HepG2 (cell line): ENCODE measurements around the gene SMIM41. TPM values are rescaled to one million over a fixed set of nuclear protein-coding genes. Genes with fewer than 3 reads are reported as not detected.

ENCODE experiments used
- CAMTA2 ChIP-seq: sonication (generic); formaldehyde crosslinking; IDR thresholded peaks from 2 replicates; pipeline ENCODE4 v1.4.0; 2020; ENCODE audit warnings: mild to moderate bottlenecking, missing genetic modification reagents, borderline replicate concordance
- HNF1B ChIP-seq: sonication (generic); formaldehyde crosslinking; IDR thresholded peaks from 2 replicates; pipeline ENCODE4 v1.5.1; 2020; ENCODE audit warnings: mild to moderate bottlenecking, moderate library complexity, missing genetic modification reagents
- MEIS1 ChIP-seq: sonication (generic); formaldehyde crosslinking; IDR thresholded peaks from 2 replicates; pipeline ENCODE4 v1.9.0; 2021; ENCODE audit warnings: mild to moderate bottlenecking, missing genetic modification reagents, moderate library complexity, borderline replicate concordance
- PLSCR1 ChIP-seq: sonication (generic); formaldehyde crosslinking; IDR thresholded peaks from 2 replicates; pipeline ENCODE4 v1.5.0; 2020; ENCODE audit warnings: missing genetic modification reagents, mild to moderate bottlenecking, borderline replicate concordance
- TFAP4 ChIP-seq: sonication (generic); IDR thresholded peaks from 2 replicates; pipeline ENCODE4 v1.6.1; 2016; ENCODE audit warnings: low read depth, borderline replicate concordance
- ZFY ChIP-seq: sonication (generic); formaldehyde crosslinking; IDR thresholded peaks from 2 replicates; pipeline ENCODE4 v1.4.0; 2020; ENCODE audit warnings: missing genetic modification reagents
- ZNF451 ChIP-seq: sonication (generic); formaldehyde crosslinking; IDR thresholded peaks from 2 replicates; pipeline ENCODE4 v1.5.0; 2020; ENCODE audit warnings: mild to moderate bottlenecking, missing genetic modification reagents
- ZNF576 ChIP-seq: sonication (generic); formaldehyde crosslinking; IDR thresholded peaks from 2 replicates; pipeline ENCODE4 v1.4.0; 2020; ENCODE audit warnings: mild to moderate bottlenecking, missing genetic modification reagents
- ZNF710 ChIP-seq: sonication (generic); formaldehyde crosslinking; IDR thresholded peaks from 2 replicates; pipeline ENCODE4 v1.5.0; 2020; ENCODE audit warnings: mild to moderate bottlenecking, missing genetic modification reagents, borderline replicate concordance
- ZSCAN25 ChIP-seq: sonication (generic); formaldehyde crosslinking; IDR thresholded peaks from 2 replicates; pipeline ENCODE4 v1.8.0; 2022; ENCODE audit warnings: mild to moderate bottlenecking, missing genetic modification reagents
- polyA plus RNA-seq, 8 experiments: library from polyadenylated mRNA; depleted of rRNA in 3 of 8; stranded (reverse) in 7 of 8; unstranded in 1 of 8; fragments of >200 nt; fragmentation: Illumina TruSeq in 4 of 8; extraction: Trizol in 4 of 8; gene quantifications; 2 replicates each; pipeline versions ENCODE4 v1.2.1 to v1.2.3, GENCODE V29; 2011 to 2016; ENCODE audit warnings: low read depth in 4 of 8, missing spikeins in 1 of 8, mixed read lengths in 1 of 8; ENCODE audit not compliant: insufficient read depth in 1 of 8
- total RNA-seq, 5 experiments: library from RNA; depleted of rRNA; stranded (reverse); fragments of >200 nt; fragmentation: Illumina TruSeq; extraction: Trizol; gene quantifications; 2 replicates each; pipeline ENCODE4 v1.2.3, GENCODE V29; 2016; ENCODE audit warnings: low read depth in 1 of 5
- TF ChIP-seq, protein P1 (sequence below): sonication (generic); formaldehyde crosslinking; IDR thresholded peaks from 2 replicates; pipeline ENCODE4 v1.4.0; 2020; ENCODE audit warnings: mild to moderate bottlenecking, missing genetic modification reagents, borderline replicate concordance
- TF ChIP-seq, protein P2 (sequence below): sonication (generic); formaldehyde crosslinking; IDR thresholded peaks from 2 replicates; pipeline ENCODE4 v1.4.0; 2020; ENCODE audit warnings: mild to moderate bottlenecking, missing genetic modification reagents
- TF ChIP-seq, protein P3 (sequence below): IDR thresholded peaks from 2 replicates; pipeline ENCODE4 v1.6.1; 2016; ENCODE audit warnings: low read depth, control low read depth

SMIM41 gene
- total and polyA plus RNA-seq, 2 of the 13 experiments (the other 11 are each of a cell fraction or from before 2014, with no cell fraction given), result not detected

GRCh38 chr12:52062167-52063081 lies 17.1 kb upstream of the SMIM41 start (continued):
- TF ChIP-seq, protein P1, sequence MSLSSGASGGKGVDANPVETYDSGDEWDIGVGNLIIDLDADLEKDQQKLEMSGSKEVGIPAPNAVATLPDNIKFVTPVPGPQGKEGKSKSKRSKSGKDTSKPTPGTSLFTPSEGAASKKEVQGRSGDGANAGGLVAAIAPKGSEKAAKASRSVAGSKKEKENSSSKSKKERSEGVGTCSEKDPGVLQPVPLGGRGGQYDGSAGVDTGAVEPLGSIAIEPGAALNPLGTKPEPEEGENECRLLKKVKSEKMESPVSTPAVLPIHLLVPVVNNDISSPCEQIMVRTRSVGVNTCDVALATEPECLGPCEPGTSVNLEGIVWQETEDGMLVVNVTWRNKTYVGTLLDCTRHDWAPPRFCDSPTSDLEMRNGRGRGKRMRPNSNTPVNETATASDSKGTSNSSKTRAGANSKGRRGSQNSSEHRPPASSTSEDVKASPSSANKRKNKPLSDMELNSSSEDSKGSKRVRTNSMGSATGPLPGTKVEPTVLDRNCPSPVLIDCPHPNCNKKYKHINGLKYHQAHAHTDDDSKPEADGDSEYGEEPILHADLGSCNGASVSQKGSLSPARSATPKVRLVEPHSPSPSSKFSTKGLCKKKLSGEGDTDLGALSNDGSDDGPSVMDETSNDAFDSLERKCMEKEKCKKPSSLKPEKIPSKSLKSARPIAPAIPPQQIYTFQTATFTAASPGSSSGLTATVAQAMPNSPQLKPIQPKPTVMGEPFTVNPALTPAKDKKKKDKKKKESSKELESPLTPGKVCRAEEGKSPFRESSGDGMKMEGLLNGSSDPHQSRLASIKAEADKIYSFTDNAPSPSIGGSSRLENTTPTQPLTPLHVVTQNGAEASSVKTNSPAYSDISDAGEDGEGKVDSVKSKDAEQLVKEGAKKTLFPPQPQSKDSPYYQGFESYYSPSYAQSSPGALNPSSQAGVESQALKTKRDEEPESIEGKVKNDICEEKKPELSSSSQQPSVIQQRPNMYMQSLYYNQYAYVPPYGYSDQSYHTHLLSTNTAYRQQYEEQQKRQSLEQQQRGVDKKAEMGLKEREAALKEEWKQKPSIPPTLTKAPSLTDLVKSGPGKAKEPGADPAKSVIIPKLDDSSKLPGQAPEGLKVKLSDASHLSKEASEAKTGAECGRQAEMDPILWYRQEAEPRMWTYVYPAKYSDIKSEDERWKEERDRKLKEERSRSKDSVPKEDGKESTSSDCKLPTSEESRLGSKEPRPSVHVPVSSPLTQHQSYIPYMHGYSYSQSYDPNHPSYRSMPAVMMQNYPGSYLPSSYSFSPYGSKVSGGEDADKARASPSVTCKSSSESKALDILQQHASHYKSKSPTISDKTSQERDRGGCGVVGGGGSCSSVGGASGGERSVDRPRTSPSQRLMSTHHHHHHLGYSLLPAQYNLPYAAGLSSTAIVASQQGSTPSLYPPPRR (CRISPR knock-in tag), result peak; percentile 36; the same call in 1 of the 2 replicates
- TF ChIP-seq ZNF451 (CRISPR knock-in tag), result no peak
- TF ChIP-seq TFAP4, result peak; percentile 36; the same call in 1 of the 2 replicates
- TF ChIP-seq ZNF576, result no peak
- TF ChIP-seq, protein P2, sequence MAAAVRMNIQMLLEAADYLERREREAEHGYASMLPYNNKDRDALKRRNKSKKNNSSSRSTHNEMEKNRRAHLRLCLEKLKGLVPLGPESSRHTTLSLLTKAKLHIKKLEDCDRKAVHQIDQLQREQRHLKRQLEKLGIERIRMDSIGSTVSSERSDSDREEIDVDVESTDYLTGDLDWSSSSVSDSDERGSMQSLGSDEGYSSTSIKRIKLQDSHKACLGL (CRISPR knock-in tag), result peak; percentile 41; the same call in 1 of the 2 replicates
- no peak for TF ChIP-seq PLSCR1 (CRISPR knock-in tag)
- TF ChIP-seq HNF1B, result 0 out of 2 replicates have a peak, but pooled peaks have one; percentile 25
- TF ChIP-seq ZNF710, result 0 out of 2 replicates have a peak, but pooled peaks have one; percentile 43
- no peak for TF ChIP-seq MEIS1 (CRISPR knock-in tag)
- no peak for TF ChIP-seq CAMTA2 (CRISPR knock-in tag)
- TF ChIP-seq ZFY (CRISPR knock-in tag), result peak; percentile 65
- TF ChIP-seq ZSCAN25 (CRISPR knock-in tag), result 0 out of 2 replicates have a peak, but pooled peaks have one; percentile 29
- TF ChIP-seq, protein P3, sequence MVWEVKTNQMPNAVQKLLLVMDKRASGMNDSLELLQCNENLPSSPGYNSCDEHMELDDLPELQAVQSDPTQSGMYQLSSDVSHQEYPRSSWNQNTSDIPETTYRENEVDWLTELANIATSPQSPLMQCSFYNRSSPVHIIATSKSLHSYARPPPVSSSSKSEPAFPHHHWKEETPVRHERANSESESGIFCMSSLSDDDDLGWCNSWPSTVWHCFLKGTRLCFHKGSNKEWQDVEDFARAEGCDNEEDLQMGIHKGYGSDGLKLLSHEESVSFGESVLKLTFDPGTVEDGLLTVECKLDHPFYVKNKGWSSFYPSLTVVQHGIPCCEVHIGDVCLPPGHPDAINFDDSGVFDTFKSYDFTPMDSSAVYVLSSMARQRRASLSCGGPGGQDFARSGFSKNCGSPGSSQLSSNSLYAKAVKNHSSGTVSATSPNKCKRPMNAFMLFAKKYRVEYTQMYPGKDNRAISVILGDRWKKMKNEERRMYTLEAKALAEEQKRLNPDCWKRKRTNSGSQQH, result no peak
